Effector CD4-positive, alpha-beta T cell (primary cell): ENCODE data around the gene GPHN.
"Not testable (repeated sequence)": the region's sequence is repeated elsewhere in the genome, so short reads cannot be mapped to it uniquely, and the experiment has no call there.

Experiments
- DNase-seq: peaks from one replicate; pipeline ENCODE4 v3.0.0-alpha.2; 2020

The GPHN gene

GRCh38 chr14:66502836-66503235 lies 5.1 kb upstream of the GPHN start:
- DNase-seq, result not testable (repeated sequence)

DNA sequence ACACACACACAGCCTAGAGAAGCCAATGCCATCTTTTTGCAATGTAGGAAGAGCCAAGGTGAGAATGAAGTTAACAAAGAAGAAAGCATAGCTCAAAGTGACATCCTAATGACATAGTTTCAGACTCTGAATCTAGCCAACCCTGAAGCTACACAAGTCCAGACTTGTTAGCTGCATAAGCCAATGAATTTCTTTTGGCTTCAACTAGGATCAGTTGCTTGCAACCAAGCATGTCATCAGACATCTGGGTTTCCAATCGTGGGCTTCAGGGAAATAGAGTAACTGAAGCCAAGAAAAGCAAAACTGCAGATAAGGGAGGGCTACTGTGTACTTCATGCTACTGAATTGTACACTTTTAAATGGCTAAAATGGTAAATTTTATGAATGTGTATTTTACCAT lies 4.4 kb upstream of the GPHN start:
- no peak for DNase-seq

GRCh38 chr14:66507181-66507721 lies 696 bp upstream of the GPHN start:
- no peak for DNase-seq

DNA sequence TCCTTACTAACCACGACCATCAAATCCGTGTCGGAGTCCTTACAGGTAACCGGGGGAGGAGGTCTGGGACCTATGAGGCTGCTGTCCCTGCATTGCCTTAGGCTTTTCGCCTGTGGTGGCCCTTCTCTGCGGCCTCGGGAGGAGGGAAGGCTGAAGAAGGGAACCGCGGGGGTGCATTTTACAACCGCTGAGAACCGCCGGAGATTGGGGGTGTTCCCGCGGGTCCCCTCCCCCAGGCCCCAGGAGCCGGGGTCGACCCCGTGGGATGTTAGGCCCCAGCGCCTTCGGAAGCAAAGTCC lies 549 bp downstream of the GPHN start:
- no peak for DNase-seq

- DNase-seq, result peak; percentile 36
Observed at GRCh38 chr14:66508846-66509621, 1.1 kb downstream of the GPHN start.

DNA sequence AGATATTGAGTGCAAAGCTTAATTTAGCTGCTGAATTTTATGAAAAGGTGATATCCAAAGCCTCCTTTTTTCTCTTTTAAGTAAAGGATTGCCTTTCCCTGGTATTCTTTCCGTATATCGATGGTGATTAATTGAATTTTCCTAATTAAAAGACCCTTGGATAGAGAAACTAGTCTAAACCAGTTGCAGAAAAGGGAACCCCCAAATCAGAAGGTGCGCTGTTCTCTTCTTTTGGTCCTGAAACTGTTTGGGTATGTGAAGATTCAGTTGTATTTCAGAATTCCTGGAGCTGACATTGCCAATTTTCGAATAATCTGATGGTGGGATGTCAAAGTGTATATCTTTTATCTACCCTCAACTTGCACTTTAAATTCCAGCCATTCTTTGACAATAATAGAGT lies 1.9 kb downstream of the GPHN start:
- no peak for DNase-seq

GRCh38 chr14:66511849-66512248 lies 3.9 kb downstream of the GPHN start:
- no peak for DNase-seq

- DNase-seq, result no peak
Observed at GRCh38 chr14:66514213-66514612, 6.3 kb downstream of the GPHN start.

- no peak for DNase-seq
Observed at GRCh38 chr14:66530526-66530925, 22.6 kb downstream of the GPHN start.

- DNase-seq, result no peak
Observed at GRCh38 chr14:66539034-66539433, 31.1 kb downstream of the GPHN start.

GRCh38 chr14:66540038-66540437 lies 32.1 kb downstream of the GPHN start:
- DNase-seq, result no peak

- no peak for DNase-seq
Observed at GRCh38 chr14:66541627-66542026, 33.7 kb downstream of the GPHN start.

DNA sequence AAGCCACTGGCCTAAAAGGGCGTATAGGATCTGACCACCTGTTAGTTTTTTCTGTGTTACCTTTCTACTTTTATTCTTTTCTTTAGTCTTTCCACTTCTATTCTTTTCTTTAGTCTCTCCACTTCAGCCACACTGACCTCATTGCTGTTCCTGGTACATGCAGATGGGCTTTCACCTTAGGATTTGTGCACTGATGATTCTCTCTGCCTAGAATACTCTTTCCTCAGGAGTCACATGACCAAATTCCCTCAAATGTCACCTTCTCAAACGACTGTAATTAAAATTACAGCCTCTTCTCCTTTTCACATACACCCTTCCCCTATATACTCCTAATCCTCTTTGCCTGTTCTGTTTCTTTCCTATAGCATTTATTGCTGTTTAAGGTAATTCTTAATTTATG lies 36.0 kb downstream of the GPHN start:
- DNase-seq, result no peak

GRCh38 chr14:66545191-66545590 lies 37.2 kb downstream of the GPHN start:
- DNase-seq, result not testable (repeated sequence)

DNA sequence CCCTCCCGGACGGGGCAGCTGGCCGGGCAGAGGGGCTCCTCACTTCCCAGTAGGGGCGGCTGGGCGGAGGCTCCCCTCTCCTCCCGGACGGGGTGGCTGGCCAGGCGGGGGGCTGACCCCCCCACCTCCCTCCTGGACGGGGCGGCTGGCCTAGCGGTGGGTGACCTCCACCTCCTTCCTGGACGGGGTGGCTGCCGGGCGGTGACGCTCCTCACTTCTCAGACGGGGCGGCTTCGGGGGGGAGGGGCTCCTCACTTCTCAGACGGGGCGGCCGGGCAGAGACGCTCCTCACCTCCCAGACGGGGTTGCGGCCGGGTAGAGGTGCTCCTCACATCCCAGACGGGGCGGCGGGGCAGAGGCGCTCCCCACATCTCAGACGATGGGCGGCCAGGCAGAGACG lies 37.8 kb downstream of the GPHN start:
- not testable (repeated sequence) for DNase-seq

DNA sequence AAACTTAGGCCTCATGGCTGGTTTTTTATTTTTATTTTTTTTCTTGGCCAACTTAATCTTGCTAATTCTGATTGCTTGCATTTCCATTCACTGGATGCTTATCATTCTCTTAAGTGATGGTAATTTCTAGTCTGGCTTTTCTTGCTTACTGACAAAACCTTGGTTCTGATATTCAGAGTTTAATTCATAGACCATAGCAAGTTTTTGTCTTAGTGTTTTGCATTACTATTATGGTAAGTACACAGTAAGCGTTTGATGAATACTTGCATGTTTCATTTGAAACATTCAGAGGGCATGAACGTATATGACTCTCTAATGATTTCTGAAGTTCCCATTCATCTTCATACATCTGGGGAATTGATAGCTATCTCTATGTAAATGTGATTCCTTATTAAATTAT lies 55.8 kb downstream of the GPHN start:
- DNase-seq, result no peak

DNA sequence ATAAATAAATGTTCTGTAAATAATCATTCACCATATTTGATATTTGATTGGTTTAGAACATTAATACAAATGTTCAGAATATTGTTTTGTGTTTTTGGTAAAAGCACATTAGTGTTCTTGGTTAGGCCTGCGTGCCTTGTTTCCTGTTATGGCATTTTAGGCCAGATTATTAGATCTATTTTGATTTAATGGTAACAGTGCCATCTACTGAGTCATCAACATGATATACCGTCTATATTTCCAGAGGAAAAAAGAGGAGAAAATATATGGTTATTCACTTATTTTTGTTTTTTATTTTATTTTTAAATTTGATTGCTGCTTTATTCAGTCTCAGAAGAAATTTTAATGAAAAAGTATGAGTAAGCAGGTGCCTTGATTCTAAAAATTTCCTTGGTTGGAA lies 60.3 kb downstream of the GPHN start:
- DNase-seq, result no peak

GRCh38 chr14:66572826-66573225 lies 64.9 kb downstream of the GPHN start:
- DNase-seq, result no peak

- no peak for DNase-seq
Observed at GRCh38 chr14:66575014-66575413, 67.1 kb downstream of the GPHN start.

GRCh38 chr14:66575939-66576338 lies 68.0 kb downstream of the GPHN start:
- DNase-seq, result no peak

DNA sequence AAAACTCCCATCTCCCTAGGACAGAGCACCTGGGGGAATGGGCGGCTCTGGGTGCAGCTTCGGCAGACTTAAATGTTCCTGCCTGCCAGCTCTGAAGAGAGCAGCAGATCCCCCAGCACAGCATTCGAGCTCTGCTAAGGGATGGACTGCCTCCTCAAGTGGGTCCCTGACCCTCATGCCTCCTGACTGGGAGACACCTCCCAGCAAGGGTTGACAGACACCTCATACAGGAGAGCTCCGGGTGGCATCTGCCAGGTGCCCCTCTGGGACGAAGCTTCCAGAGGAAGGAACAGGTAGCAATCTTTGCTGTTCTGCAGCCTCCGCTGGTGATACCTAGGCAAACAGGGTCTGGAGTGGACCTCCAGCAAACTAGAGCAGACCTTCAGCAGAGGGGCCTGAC lies 79.8 kb downstream of the GPHN start:
- not testable (repeated sequence) for DNase-seq

- no peak for DNase-seq
Observed at GRCh38 chr14:66595394-66595793, 87.4 kb downstream of the GPHN start.

DNA sequence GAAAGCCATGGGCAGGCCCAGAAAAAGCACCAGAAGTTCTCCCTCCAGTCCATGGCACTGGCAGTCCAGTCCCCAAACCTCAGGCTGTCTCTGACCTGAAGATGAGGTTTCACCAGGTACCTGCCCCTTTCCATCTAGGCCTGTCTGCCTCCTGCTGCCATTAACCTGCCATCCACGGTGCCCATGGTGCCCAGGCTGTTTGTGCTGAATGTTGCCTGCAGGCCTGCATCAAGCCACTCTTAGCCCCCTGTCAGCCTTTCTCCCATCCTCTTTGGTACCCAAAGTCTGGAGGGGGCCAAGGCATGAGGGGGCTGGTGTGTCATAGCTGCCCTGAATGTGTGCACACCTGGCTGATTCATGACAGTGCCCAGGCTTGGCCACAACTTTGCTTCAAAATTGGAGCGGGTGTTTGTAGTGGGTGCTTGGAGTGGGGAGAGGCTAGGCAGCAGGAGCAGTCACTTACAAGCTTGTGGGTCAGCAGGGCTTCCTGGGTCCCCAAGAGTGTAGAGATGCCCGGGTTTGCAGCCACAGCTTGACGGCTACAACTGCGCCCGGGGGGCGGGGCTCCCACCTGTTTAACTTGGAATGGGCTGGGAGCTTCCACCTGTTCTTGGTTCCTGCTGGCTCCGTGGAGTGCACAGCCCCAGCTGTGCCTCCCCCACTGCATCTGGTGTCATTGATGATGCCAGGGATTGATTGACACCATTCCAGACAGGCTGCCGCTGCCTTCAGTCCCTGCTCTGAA lies 88.5 kb downstream of the GPHN start:
- DNase-seq, result no peak

DNA sequence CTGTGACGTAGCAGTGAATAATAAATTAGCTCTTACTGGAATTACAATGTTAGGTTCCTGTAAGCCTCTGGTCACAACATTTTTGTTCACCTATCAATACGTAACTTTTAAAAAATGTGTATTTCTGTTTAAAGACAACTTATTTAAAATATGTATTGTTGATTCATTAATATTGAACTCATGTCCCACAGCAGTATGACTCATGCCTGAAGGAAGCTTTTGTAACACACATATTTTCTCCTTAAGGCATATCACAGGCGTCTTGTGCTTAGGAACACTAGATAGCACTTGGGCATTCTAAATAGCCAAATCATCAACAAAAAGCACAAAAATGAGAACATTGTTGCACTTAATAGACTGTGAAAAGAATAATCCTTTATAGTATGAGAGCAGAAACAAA lies 92.5 kb downstream of the GPHN start:
- DNase-seq, result no peak
